Measurements from ENCODE around the gene HDAC2.

The HDAC2 gene

GRCh38 chr6:113936093-113936934 lies 34.6 kb downstream of the HDAC2 start:
- no peak for TF ChIP-seq GATA2 (IDR thresholded peaks at IDR 0.05; ENCODE audit: low read depth, low read length)
- no peak for TF ChIP-seq GATA3 (IDR thresholded peaks at IDR 0.05; ENCODE audit: low read depth, low read length)

- TF ChIP-seq GATA2 (IDR thresholded peaks at IDR 0.05; ENCODE audit: low read depth, low read length) (no peak), GATA3 (IDR thresholded peaks at IDR 0.05; ENCODE audit: low read depth, low read length) (no peak)
These were observed 36.8 kb downstream of the HDAC2 start for GRCh38 chr6:113934101-113934500.

GRCh38 chr6:113930183-113930582 lies 40.8 kb downstream of the HDAC2 start:
- no peak for TF ChIP-seq GATA2 (IDR thresholded peaks at IDR 0.05; ENCODE audit: low read depth, low read length)
- TF ChIP-seq GATA3 (IDR thresholded peaks at IDR 0.05; ENCODE audit: low read depth, low read length), result no peak

- TF ChIP-seq GATA2 (IDR thresholded peaks at IDR 0.05; ENCODE audit: low read depth, low read length) (no peak), GATA3 (IDR thresholded peaks at IDR 0.05; ENCODE audit: low read depth, low read length) (no peak)
These were observed 43.9 kb downstream of the HDAC2 start for GRCh38 chr6:113927001-113927400.

- no peak for TF ChIP-seq GATA3 (IDR thresholded peaks at IDR 0.05; ENCODE audit: low read depth, low read length)
- no peak for TF ChIP-seq GATA2 (IDR thresholded peaks at IDR 0.05; ENCODE audit: low read depth, low read length)
These were observed 45.6 kb downstream of the HDAC2 start for GRCh38 chr6:113925378-113925777.

- TF ChIP-seq GATA3 (IDR thresholded peaks at IDR 0.05; ENCODE audit: low read depth, low read length) (no peak), GATA2 (IDR thresholded peaks at IDR 0.05; ENCODE audit: low read depth, low read length) (no peak)
These were observed 46.6 kb downstream of the HDAC2 start for GRCh38 chr6:113924312-113924723.

GRCh38 chr6:113923526-113923925 lies 47.4 kb downstream of the HDAC2 start:
- no peak for TF ChIP-seq GATA3 (IDR thresholded peaks at IDR 0.05; ENCODE audit: low read depth, low read length)
- no peak for TF ChIP-seq GATA2 (IDR thresholded peaks at IDR 0.05; ENCODE audit: low read depth, low read length)

- TF ChIP-seq GATA3 (IDR thresholded peaks at IDR 0.05; ENCODE audit: low read depth, low read length), result no peak
- TF ChIP-seq GATA2 (IDR thresholded peaks at IDR 0.05; ENCODE audit: low read depth, low read length), result no peak
These were observed 49.5 kb downstream of the HDAC2 start for GRCh38 chr6:113921299-113921904.

GRCh38 chr6:113920663-113921267 lies 50.2 kb downstream of the HDAC2 start:
- no peak for TF ChIP-seq GATA2 (IDR thresholded peaks at IDR 0.05; ENCODE audit: low read depth, low read length)
- no peak for TF ChIP-seq GATA3 (IDR thresholded peaks at IDR 0.05; ENCODE audit: low read depth, low read length)

GRCh38 chr6:113909224-113909856 lies 61.6 kb downstream of the HDAC2 start:
- TF ChIP-seq GATA3 (IDR thresholded peaks at IDR 0.05; ENCODE audit: low read depth, low read length) (no peak), GATA2 (IDR thresholded peaks at IDR 0.05; ENCODE audit: low read depth, low read length) (no peak)

GRCh38 chr6:113908801-113909200 lies 62.1 kb downstream of the HDAC2 start:
- TF ChIP-seq GATA3 (IDR thresholded peaks at IDR 0.05; ENCODE audit: low read depth, low read length) (no peak), GATA2 (IDR thresholded peaks at IDR 0.05; ENCODE audit: low read depth, low read length) (no peak)

GRCh38 chr6:113907102-113907815 lies 63.7 kb downstream of the HDAC2 start:
- TF ChIP-seq GATA3 (IDR thresholded peaks at IDR 0.05; ENCODE audit: low read depth, low read length), result no peak
- TF ChIP-seq GATA2 (IDR thresholded peaks at IDR 0.05; ENCODE audit: low read depth, low read length), result no peak

- TF ChIP-seq GATA3 (IDR thresholded peaks at IDR 0.05; ENCODE audit: low read depth, low read length), result no peak
- no peak for TF ChIP-seq GATA2 (IDR thresholded peaks at IDR 0.05; ENCODE audit: low read depth, low read length)
These were observed 67.2 kb downstream of the HDAC2 start for GRCh38 chr6:113903666-113904330.

All from SH-SY5Y (cell line).